HEK293T (cell line): ENCODE measurements around the gene SDR39U1.

ENCODE experiments used
- CTCF ChIA-PET: fragments of 350-600 bp; formaldehyde crosslinking; extraction: SDS; loops from one replicate; lab custom pipeline; 2021; ENCODE audit warnings: antibody characterized with exemption, inconsistent platforms; lab: Yijun Ruan, JAX
- POLR2A ChIA-PET: fragments of 350-600 bp; formaldehyde crosslinking; extraction: SDS; loops from one replicate; lab custom pipeline; 2020; ENCODE audit warnings: antibody characterized with exemption, inconsistent platforms; lab: Yijun Ruan, JAX
- DNase-seq: peaks from one replicate; pipeline ENCODE4 v3.0.0; 2012; ENCODE audit warnings: mixed read lengths; ENCODE audit errors: extremely low spot score
- ARNT ChIP-seq: fragments of 450-650 bp; IDR thresholded peaks from 2 replicates; pipeline ENCODE4 v1.6.1; 2017; ENCODE audit warnings: mild to moderate bottlenecking
- BHLHE40 ChIP-seq: fragments of 450-650 bp; IDR thresholded peaks from 2 replicates; pipeline ENCODE4 v1.6.1; 2016; ENCODE audit warnings: mild to moderate bottlenecking, moderate library complexity, borderline replicate concordance
- CTBP1 ChIP-seq: fragments of 450-650 bp; IDR thresholded peaks from 2 replicates; pipeline ENCODE4 v1.6.1; 2016; ENCODE audit warnings: borderline replicate concordance
- ELF4 ChIP-seq: fragments of 450-650 bp; IDR thresholded peaks from 2 replicates; pipeline ENCODE4 v1.6.1; 2017; ENCODE audit warnings: antibody characterized with exemption
- FOXA1 ChIP-seq: fragments of 450-650 bp; IDR thresholded peaks from 2 replicates; pipeline ENCODE4 v1.6.1; 2016; ENCODE audit warnings: mild to moderate bottlenecking
- FOXK2 ChIP-seq: fragments of 450-650 bp; IDR thresholded peaks from 2 replicates; pipeline ENCODE4 v1.6.1; 2016; ENCODE audit warnings: mild to moderate bottlenecking
- FOXM1 ChIP-seq: fragments of 450-650 bp; IDR thresholded peaks from 2 replicates; pipeline ENCODE4 v1.6.1; 2017; ENCODE audit warnings: mild to moderate bottlenecking, borderline replicate concordance
- HDGF ChIP-seq: fragments of 450-650 bp; IDR thresholded peaks from 2 replicates; pipeline ENCODE4 v1.6.1; 2017; ENCODE audit warnings: antibody characterized with exemption, borderline replicate concordance
- L3MBTL2 ChIP-seq: fragments of 450-650 bp; conservative IDR thresholded peaks from 2 replicates; pipeline ENCODE4 v1.6.1; 2016; ENCODE audit warnings: mild to moderate bottlenecking
- LEF1 ChIP-seq: fragments of 450-650 bp; IDR thresholded peaks from 2 replicates; pipeline ENCODE4 v1.6.1; 2017; ENCODE audit warnings: mild to moderate bottlenecking, borderline replicate concordance
- NFRKB ChIP-seq: fragments of 450-650 bp; IDR thresholded peaks from 2 replicates; pipeline ENCODE4 v1.6.1; 2016; ENCODE audit warnings: mild to moderate bottlenecking, moderate library complexity
- PKNOX1 ChIP-seq: fragments of 450-650 bp; IDR thresholded peaks from 2 replicates; pipeline ENCODE4 v1.6.1; 2016
- SP1 ChIP-seq: fragments of 450-650 bp; IDR thresholded peaks from 2 replicates; pipeline ENCODE4 v1.6.1; 2017
- SUZ12 ChIP-seq: fragments of 450-650 bp; IDR thresholded peaks from 2 replicates; pipeline ENCODE4 v1.6.1; 2016; ENCODE audit warnings: mild to moderate bottlenecking
- TARDBP ChIP-seq: fragments of 450-650 bp; IDR thresholded peaks from 2 replicates; pipeline ENCODE4 v1.6.1; 2016
- ZNF384 ChIP-seq: fragments of 450-650 bp; IDR thresholded peaks from 2 replicates; pipeline ENCODE4 v1.6.1; 2016

SDR39U1 gene

GRCh38 chr14:24422261-24422660, 20.3 kb downstream of the SDR39U1 start:
- ChIA-PET CTCF (interaction anchor here (1.3 to 1.8 kb wide), 3 partner anchors 9 to 14 kb away, joined by 4 to 5 read pairs (median 5); no protein-coding TSS in a partner anchor), POLR2A (interaction anchor here (1.7 to 4.0 kb wide), 2 partner anchors 8 to 20 kb away, joined by 5 to 32 read pairs; partner anchors contain the start of genes CBLN3 and KHNYN)
- DNase-seq: no peak
- TF ChIP-seq HDGF (no peak), NFRKB (no peak), PKNOX1 (no peak), FOXM1 (no peak), BHLHE40 (no peak), ZNF384 (no peak), ELF4 (no peak), CTBP1 (no peak), ARNT (no peak), SP1 (no peak), FOXK2 (no peak)

- POLR2A ChIA-PET: interaction anchor here (0.7 to 4.0 kb wide), 4 partner anchors 12 to 52 kb away, joined by 3 to 32 read pairs (median 5); partner anchors contain the start of genes CBLN3 and KHNYN
- no peak for DNase-seq
- CTCF ChIA-PET: interaction anchor here (0.7 to 1.5 kb wide), 3 partner anchors 13 to 303 kb away, joined by 3 to 7 read pairs (median 3); no protein-coding TSS in a partner anchor
- no peak for TF ChIP-seq ZNF384
Measured at GRCh38 chr14:24418492-24418873, 24.1 kb downstream of the SDR39U1 start.

GRCh38 chr14:24417832-24418491, 24.6 kb downstream of the SDR39U1 start:
- DNase-seq: no peak
- TF ChIP-seq FOXK2 (no peak), BHLHE40 (no peak)
- CTCF ChIA-PET: interaction anchor here (1.0 to 1.5 kb wide), 2 partner anchors 14 to 53 kb away, joined by 3 to 7 read pairs; no protein-coding TSS in a partner anchor
- POLR2A ChIA-PET: interaction anchor here (0.8 to 4.0 kb wide), 3 partner anchors 13 to 51 kb away, joined by 3 to 32 read pairs (median 7); partner anchors contain the start of genes CBLN3 and KHNYN

- ChIA-PET CTCF (no interaction called here), POLR2A (interaction anchor here (1.0 kb wide), 1 partner anchor 13 kb away, joined by 3 read pairs; the partner anchor contains the start of gene KHNYN)
- no peak for DNase-seq
- TF ChIP-seq ARNT: no peak
- TF ChIP-seq FOXM1: no peak
Measured at GRCh38 chr14:24416932-24417619, 25.5 kb downstream of the SDR39U1 start.

GRCh38 chr14:24416254-24416931, 26.2 kb downstream of the SDR39U1 start:
- CTCF ChIA-PET: interaction anchor here (0.6 kb wide), 1 partner anchor 217 kb away, joined by 6 read pairs; no protein-coding TSS in a partner anchor
- TF ChIP-seq L3MBTL2: no peak
- no peak for TF ChIP-seq HDGF
- TF ChIP-seq ELF4: no peak
- no peak for TF ChIP-seq SP1
- TF ChIP-seq FOXK2: no peak
- no peak for TF ChIP-seq TARDBP
- no peak for TF ChIP-seq CTBP1
- TF ChIP-seq PKNOX1: no peak
- TF ChIP-seq NFRKB: no peak
- no peak for TF ChIP-seq FOXM1
- TF ChIP-seq FOXA1: no peak
- TF ChIP-seq ARNT: no peak
- TF ChIP-seq LEF1: no peak
- TF ChIP-seq SUZ12: no peak
- no peak for TF ChIP-seq ZNF384
- TF ChIP-seq BHLHE40: no peak
- no peak for DNase-seq
- POLR2A ChIA-PET: interaction anchor here (1.0 kb wide), 1 partner anchor 14 kb away, joined by 3 read pairs; the partner anchor contains the start of gene KHNYN

GRCh38 chr14:24415421-24416253, 26.9 kb downstream of the SDR39U1 start:
- no peak for DNase-seq
- TF ChIP-seq FOXK2 (no peak), SUZ12 (no peak), ELF4 (no peak), LEF1 (no peak), ZNF384 (no peak), NFRKB (no peak), CTBP1 (no peak), BHLHE40 (no peak), ARNT (no peak), SP1 (no peak), TARDBP (no peak), FOXM1 (no peak), L3MBTL2 (no peak)
- ChIA-PET POLR2A (interaction anchor here (1.0 kb wide), 1 partner anchor 14 kb away, joined by 3 read pairs; the partner anchor contains the start of gene KHNYN), CTCF (interaction anchor here (0.6 kb wide), 1 partner anchor 216 kb away, joined by 6 read pairs; no protein-coding TSS in a partner anchor)
